ENCODE data around the gene ETFRF1.

Gene ETFRF1

DNA sequence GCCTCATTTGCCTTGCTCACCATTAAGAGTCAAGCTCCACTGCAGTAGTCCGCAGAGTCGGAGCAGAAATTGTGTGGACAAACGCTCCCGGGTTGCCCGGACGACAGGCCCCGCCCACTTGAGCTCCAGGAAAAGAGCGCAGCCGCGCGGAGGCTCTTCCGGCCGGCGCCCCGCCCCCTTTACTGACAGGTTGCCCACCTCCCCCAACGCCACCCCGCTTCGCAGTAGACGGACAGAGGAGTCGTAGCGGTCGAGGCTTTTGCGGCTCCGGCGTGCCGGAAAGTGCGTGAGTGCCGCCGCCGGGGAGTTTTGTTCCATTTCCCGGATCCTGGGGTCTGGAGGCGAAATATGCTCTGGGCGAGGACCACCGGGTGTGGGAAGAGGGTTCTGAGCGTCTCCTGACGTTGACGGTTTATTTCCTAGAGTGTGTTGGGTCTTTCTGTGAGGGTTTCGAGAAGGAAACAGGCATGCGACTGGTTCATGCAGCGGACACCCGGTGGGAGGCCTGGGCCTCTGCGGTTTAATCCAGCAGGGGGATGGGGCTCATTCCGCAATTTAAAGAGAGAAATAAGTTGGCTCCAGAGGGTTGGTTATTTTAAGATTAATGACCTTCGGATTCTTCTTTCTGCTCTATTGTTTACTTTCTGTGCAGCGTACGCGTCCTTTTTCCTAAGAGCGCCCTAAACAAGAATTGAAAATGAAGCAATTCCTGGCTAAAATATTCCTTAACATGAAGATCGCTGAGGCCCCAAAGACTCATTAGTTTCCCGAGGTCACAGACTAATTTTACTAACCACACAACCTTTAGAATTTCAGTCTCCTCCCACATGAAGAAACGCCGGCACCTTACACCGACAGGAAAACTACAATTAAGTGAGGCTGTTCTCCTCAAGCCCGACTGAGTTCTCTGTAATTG is at the start of gene ETFRF1, which contains the start of gene DNAI7:
Gene ETFRF1 (plus strand): TSS at position 182 of the 916 bp plus-strand sequence. CDS start 8,720 bp downstream, outside the sequence.
Gene DNAI7 (minus strand): TSS at position 105 of the 916 bp plus-strand sequence. CDS start 82 bp downstream, at position 23.
- in situ Hi-C loops (cut with HindIII; ENCODE audit: low sequenced_read_pairs): no loop called here

- in situ Hi-C loops (cut with HindIII; ENCODE audit: low sequenced_read_pairs): no loop called here
These were observed 48.4 kb upstream of the ETFRF1 start for GRCh38 chr12:25146686-25147085.

DNA sequence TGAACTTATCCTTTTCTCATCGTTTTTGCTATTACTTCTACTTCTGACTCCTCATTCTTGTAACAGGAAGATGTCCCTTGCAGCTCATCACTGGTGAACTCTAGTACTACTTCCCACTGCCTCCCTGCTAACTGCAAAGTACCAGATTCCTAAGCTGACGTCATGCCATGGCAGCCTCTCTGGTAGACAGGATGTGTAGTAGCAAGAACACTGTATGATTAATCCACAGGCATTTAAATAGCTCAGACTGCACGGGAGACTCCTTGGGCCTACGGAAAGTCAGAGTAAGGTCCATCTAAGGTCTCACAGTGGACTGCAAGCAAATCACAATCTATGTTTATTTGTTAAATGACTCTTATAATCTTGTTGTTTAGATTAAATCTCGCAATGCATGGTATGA is 43.6 kb upstream of the ETFRF1 start:
- in situ Hi-C loops (cut with HindIII; ENCODE audit: low sequenced_read_pairs): loop anchor here (5.0 kb wide), 1 partner anchor 199 kb away; no protein-coding TSS in a partner anchor

- in situ Hi-C loops (cut with HindIII; ENCODE audit: low sequenced_read_pairs): loop anchor here (5.0 kb wide), 1 partner anchor 200 kb away; no protein-coding TSS in a partner anchor
These were observed 43.0 kb upstream of the ETFRF1 start for GRCh38 chr12:25152055-25152454.

- in situ Hi-C loops (cut with HindIII; ENCODE audit: low sequenced_read_pairs): no loop called here
These were observed 39.9 kb upstream of the ETFRF1 start for GRCh38 chr12:25155022-25155576.

DNA sequence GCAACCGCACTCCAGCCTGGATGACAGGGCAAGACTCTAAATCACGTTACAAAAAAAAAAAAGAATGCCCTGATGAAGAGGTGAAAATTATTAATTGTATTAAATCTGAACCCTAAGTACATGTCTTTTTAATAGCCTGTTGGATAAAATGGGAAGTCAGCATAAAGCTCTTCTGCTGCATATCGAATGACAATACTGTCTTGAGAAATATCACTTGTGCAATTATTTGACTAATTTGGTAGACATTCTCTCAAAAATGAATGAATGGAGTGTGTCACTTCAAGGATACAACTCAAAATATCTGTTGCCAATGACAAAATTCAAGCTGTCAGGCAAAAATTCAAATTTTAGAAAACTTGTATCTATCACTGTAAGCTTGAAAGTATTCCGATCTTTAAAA is 39.0 kb upstream of the ETFRF1 start:
- in situ Hi-C loops (cut with HindIII; ENCODE audit: low sequenced_read_pairs): no loop called here

GRCh38 chr12:25162866-25163265 is 32.2 kb upstream of the ETFRF1 start:
- in situ Hi-C loops (cut with HindIII; ENCODE audit: low sequenced_read_pairs): no loop called here

DNA sequence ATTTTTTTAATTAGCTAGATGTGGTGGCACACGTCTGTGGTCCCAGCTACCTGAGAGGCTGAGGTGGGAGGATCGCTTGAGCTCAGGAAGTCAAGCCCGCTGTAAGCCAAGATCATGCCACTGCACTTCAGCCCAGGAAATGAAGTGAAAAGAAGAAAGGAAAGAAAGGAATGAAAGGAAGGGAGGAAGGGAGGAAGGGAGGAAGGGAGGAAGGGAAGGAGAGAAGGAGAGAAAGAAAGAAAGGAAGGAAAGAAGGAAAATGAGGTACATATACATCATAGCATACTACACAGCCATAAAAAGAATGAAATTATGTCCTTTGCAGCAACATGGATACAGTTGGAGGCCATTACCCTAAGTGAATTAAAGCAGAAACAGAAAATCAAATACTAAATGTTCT is 12.3 kb upstream of the ETFRF1 start:
- in situ Hi-C loops (cut with HindIII; ENCODE audit: low sequenced_read_pairs): no loop called here

GRCh38 chr12:25184132-25184531 is 10.9 kb upstream of the ETFRF1 start:
- in situ Hi-C loops (cut with HindIII; ENCODE audit: low sequenced_read_pairs): no loop called here

- in situ Hi-C loops (cut with HindIII; ENCODE audit: low sequenced_read_pairs): no loop called here
These were observed 8.8 kb upstream of the ETFRF1 start for GRCh38 chr12:25186038-25186787.

DNA sequence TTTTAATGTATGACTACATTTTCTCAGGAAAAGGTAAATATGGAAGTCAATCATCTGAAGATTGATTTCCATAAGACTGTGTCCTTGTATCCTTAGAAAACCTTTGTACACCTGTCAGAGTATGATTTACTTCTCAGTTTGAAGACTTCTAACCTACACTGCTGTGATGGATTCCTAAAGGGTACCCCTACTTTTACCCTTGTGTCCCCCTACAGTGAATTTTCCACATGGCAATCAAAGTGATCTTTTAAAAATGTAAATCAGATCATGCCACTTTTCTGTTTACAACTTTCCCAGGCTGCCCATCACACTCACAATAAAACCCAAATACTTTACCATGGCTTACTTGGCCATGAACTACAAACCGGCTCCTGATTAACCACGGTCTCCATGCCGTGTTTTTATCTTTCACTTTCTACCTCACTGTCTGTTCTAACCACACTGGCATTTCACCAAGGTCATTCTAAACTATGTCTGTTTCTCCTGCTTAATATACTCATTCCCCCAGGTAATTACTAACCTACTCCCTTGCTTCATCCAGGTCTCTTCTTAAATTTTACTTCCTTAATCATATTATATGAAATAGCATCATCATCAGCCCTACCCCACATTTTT is 8.1 kb upstream of the ETFRF1 start:
- in situ Hi-C loops (cut with HindIII; ENCODE audit: low sequenced_read_pairs): no loop called here

DNA sequence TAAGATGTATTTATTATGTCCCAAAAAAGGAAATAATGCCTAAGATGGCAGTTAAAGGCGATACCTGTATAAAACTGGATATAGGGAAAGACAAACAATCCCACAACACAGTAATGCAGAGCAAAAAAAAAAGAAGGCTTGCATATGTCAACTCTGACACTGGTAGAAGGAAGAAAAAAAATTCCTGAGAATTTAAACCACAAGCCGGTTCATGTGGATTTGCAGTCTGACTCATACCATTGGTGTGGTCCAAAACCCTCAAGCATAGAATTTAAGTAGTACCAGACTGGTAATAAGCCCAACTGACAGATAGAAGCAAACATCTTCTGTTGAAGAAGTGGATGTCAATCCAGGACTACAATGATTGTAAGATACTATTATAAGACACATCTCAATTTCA is 7.3 kb upstream of the ETFRF1 start:
- in situ Hi-C loops (cut with HindIII; ENCODE audit: low sequenced_read_pairs): no loop called here

DNA sequence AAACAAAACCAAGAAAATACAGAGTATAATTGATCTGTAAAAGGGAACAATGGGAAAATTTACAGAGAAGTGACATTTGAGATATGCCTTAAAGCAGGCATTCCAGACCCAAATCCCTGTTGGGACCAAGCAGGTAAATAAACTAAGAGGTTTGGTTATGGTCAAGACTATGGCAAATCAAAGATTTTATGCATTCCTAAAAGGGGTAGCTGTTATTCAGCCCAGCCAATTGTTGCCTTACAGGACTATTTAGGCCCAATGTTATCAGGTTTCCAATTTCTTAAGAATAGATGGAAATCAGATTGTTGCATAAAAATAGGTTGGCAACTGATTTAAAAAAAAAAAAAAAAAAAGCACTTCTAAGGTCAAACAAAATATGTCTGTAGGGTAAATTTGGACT is 5.4 kb upstream of the ETFRF1 start:
- in situ Hi-C loops (cut with HindIII; ENCODE audit: low sequenced_read_pairs): no loop called here

GRCh38 chr12:25190793-25191192 is 4.2 kb upstream of the ETFRF1 start:
- in situ Hi-C loops (cut with HindIII; ENCODE audit: low sequenced_read_pairs): no loop called here

DNA sequence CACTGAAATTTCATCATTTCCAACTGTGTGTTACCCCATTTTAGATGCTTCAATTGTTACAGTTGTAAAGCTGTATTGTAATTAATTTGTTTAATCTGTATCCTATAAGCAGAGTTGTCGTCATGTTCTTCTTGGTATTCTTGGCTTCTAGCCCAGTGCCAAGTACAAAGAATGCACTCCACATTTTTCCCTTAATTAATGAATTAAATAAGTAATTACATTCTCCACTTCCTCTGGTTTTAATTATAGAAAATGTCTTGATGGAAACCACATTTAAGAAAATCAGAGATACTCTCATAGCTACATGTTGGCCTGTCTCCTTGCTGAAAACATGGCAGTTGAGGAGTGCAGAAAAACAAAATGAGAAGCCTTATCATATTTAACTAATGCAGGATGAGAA is 823 bp upstream of the ETFRF1 start:
- in situ Hi-C loops (cut with HindIII; ENCODE audit: low sequenced_read_pairs): no loop called here

- in situ Hi-C loops (cut with HindIII; ENCODE audit: low sequenced_read_pairs): no loop called here
These were observed 348 bp upstream of the ETFRF1 start for GRCh38 chr12:25194722-25195055.

DNA sequence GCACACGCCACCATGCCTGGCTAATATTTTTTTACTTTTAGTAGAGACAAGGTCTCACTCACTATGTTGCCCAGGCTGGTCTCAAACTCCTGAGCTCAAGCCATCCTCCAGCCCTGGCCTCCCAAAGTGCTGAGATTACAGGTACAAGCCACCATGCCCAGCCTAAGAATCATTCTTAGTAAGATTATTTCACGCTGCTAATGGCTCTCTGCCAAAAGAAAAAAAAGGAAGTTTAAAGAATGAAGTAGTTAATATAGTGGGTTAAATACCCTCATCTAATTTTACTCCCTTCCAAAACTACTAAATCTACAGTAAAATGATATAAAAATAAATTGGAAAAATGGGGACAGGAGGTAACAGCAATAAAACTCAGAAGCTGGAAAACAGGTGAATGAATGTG is 2.6 kb downstream of the ETFRF1 start:
- in situ Hi-C loops (cut with HindIII; ENCODE audit: low sequenced_read_pairs): no loop called here

DNA sequence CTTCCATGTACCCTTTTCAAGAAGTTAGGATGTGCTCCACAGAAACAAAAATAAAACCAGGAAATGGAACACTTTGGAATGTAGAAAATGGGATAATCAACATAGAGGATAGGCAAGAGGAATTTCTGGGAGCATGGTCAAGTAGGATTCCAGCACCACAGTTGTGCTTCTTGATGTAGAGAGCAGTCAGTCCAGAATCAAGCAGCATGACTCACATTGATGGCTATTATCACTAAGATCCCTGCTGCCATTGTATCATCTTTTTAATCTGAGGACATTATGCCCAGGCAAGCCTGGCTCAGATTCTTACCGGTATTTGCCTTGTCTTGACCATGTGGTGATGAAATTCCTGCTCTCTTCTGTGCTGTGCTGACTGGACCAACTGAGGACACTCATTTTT is 5.7 kb downstream of the ETFRF1 start:
- in situ Hi-C loops (cut with HindIII; ENCODE audit: low sequenced_read_pairs): no loop called here

- in situ Hi-C loops (cut with HindIII; ENCODE audit: low sequenced_read_pairs): no loop called here
These were observed 7.1 kb downstream of the ETFRF1 start for GRCh38 chr12:25202137-25202536.

- in situ Hi-C loops (cut with HindIII; ENCODE audit: low sequenced_read_pairs): no loop called here
These were observed 12.4 kb downstream of the ETFRF1 start for GRCh38 chr12:25207411-25207810.

GRCh38 chr12:25207846-25208245 is 12.8 kb downstream of the ETFRF1 start:
- in situ Hi-C loops (cut with HindIII; ENCODE audit: low sequenced_read_pairs): no loop called here

All from DLD1 (cell line).